GM18505 (cell line): ENCODE measurements around the gene MACROD1.
"Not testable (repeated sequence)": the region's sequence is repeated elsewhere in the genome, so short reads cannot be mapped to it uniquely, and the experiment has no call there.

Experiments used
- ATAC-seq: cut with Tn5 transposase; IDR thresholded peaks from one replicate; pipeline ENCODE4 v1.9.1; 2021; ENCODE audit not compliant: unreplicated experiment
- POLR2A ChIP-seq: IDR thresholded peaks from 4 replicates; pipeline ENCODE4 v1.6.1; 2011; ENCODE audit warnings: borderline replicate concordance; ENCODE audit not compliant: insufficient read depth, insufficient read length; ENCODE audit errors: extremely low read depth

The MACROD1 gene

DNA sequence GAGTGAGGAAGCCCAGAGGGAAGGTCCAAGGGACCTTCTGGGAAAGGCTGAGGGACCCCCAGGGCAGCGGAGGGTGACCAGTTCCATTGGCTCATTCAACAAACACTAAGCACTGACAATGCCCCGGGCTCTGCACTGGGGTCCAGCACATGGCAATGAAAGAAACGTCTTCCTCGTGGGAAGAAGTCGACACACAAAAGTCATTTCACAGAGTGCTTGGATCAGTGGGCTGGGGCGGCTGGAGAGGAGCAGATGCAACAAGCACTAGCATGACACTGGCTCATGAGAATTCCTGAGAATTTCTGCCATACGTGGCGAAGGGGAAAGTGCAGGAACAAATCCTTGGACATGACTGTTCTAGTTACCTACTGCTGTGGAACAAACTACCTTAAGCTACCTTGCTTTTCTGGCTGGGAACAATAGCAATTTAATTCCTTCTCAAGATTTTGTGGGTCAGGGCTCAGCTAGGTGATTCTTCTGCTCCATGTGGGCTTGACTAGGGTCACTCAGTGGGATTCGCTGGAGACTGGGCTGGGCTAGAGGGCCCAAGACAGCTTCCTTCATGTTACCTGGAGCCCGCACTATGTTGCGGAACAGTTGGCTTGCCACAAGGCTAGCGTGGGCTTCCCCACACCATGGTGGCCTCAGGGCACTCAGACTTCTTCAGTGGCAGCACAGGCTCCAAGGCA lies 13.2 kb upstream of the MACROD1 start:
- ATAC-seq, result no peak

DNA sequence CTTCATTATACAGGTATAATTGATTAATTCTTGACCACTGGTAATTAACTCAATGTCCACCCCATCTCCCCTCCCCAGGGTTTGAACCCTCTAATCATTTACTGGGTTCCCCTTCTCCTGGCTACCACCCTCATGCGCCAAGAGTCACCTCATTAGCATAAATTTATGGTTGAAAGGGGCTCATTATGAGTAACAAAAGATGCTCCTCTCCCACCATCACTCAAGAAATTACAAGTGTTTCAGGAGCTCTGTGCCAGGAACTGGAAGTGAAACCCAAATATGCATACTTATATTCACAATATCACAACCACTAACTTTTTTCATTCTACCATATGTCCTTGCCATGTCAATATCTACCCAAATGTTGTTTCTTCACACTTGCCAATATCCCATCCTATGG lies 12.3 kb upstream of the MACROD1 start:
- TF ChIP-seq POLR2A, result no peak
- no peak for ATAC-seq

More for the DNA sequence above, 13.2 kb upstream of the MACROD1 start:
- no peak for TF ChIP-seq POLR2A

DNA sequence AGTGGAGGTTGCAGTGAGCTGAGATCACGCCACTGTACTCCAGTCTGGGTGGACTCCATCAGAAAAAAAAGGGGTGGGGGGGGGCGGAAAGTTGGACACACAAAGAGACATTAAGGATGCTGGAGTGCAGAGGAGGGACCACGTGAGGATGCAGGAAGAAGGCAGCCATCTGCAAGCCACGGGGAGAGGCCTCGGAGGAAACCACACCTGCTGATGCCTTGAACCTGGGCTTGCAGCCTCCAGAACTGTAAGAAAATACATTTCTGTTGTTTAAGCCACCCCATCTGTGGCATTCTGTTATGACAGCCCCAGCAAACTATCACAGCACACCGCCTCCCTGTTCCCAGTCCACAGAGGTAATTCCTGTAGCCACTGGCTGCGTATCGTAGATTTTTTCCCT lies 10.8 kb upstream of the MACROD1 start:
- TF ChIP-seq POLR2A, result no peak
- no peak for ATAC-seq

DNA sequence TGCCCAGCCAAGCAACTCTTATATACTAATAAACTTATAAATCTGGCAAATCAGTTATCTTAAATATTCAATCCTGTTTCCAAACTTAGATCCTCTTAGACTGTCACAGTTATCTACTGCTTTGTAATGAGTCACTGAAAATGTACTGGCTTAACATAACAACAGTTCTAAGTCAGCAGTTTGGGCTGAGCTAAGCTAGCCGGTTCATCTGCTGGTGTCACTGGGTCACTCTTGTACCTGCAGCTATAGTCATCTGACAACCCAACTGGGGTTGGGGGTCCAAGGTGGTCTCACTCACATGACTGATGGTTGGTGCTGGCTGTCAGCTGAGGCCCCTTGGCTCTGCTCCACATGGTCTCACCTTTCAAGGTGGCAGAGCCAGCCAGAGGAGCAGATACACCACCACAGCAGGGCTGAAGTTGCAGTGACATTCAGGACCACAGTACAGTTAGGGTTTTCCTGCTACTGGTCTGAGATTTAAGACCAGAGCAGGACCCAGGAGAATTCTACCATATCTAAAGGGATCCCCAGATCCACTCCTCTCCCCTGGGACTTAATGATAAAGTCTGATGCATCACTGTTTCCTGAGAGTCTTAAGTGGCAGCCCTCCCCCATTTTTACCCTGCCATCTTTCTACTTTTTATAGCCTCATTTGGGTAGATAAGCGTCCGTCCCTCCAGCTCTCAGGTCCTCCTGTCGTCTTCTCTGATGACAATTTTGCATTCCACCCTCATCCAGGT lies 7.9 kb upstream of the MACROD1 start:
- ATAC-seq, result no peak

DNA sequence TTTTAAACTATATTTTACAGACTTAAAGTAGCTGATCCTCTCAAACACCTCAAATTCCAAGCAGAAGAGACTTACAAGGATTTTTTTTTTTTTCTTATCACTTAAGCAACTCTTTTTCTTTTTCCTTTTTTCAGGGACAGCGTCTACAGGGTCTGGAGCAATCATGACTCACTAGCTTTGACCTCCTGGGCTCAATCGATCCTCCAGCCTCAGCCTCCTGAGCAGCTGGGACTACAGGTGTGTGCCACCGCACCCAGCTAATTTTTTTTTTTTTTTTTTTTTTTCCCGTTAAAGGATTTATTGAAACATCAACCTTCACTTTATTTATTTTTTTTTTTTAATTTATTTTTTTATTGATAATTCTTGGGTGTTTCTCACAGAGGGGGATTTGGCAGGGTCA lies 4.5 kb upstream of the MACROD1 start:
- TF ChIP-seq POLR2A, result no peak
- ATAC-seq, result no peak

More for the DNA sequence above, 7.9 kb upstream of the MACROD1 start:
- TF ChIP-seq POLR2A, result no peak

DNA sequence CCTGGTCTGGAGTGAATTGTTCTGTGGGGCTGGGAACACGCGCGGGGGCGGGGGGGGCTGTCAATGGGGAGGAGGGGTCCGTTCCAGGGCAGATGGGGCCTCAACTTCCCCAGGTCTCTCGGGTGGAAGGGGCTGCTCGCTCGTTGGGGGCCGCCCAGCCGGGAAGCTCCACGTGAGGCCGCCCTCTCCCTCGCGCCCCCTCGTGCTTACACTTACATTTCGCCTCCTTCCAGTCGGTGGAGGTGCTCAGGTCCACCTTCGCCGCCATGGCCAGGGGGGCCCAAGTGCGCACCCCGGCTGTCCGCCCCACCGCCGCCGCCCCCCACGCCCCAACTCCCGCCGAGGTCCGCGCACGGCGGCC lies 452 bp downstream of the MACROD1 start:
- TF ChIP-seq POLR2A, result no peak
- ATAC-seq, result no peak

DNA sequence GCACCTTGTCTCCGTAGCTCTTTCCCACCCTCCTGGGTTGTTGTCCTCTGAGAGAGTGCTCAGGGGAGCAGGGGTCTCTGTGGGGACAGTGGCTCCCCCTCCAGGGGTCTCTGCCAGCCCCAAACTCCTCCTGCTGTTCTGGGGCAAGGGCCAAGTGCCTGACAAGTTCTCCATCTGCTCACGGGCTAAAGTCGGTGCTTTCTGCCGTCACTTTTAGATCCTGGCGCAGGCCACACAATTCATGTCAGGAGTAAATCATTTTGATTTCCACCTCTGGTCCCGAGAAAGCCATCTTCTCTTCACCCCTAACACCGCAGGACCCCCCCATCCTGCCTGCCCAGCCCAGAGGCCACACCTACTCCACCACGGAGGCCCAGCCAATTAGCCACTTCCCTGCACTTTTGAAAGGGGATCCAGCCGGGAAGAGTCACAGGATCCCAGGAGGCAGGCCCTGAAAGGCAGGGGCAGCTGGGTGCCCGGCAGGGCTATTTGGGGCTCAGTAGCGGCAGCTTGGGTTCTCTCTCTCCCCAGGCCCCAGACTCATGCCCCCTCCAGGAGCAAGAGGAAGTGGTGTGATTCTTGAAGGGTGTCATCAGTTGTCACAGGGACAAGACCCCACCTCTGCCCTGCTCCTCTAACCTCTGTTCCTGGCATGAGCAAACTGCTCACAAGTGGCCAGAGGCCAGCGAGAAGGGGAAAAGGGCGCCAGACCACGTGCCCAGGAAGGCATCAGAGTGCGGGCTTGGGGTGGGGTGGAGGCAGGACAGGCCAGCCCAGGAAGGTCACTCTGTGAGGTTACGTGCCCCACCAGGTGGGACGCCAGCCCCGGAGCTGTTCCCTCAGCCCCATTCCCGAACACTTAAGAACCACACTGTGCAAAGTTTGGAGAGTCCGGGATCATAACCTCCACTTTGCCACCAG lies 1.3 kb downstream of the MACROD1 start:
- TF ChIP-seq POLR2A, result no peak
- ATAC-seq, result no peak

DNA sequence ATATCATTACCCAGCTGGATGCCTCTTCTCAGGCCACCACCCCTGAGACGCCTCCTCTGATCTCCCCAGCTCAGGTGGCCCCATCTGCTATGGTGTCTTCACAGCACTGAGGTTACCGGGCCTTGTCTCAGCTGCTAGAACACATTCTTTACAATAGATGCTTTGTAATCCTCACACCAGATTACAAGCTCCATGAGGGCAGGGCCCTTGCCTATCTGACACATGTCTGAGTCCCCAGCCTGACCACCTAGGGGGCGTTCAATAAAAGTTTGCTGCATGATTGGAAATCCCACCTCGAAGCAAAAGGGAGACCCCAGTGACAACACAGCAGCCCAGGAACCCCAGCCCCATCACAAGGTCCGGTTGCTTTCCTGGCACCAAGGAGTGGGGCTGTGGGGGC lies 2.0 kb downstream of the MACROD1 start:
- TF ChIP-seq POLR2A, result no peak

DNA sequence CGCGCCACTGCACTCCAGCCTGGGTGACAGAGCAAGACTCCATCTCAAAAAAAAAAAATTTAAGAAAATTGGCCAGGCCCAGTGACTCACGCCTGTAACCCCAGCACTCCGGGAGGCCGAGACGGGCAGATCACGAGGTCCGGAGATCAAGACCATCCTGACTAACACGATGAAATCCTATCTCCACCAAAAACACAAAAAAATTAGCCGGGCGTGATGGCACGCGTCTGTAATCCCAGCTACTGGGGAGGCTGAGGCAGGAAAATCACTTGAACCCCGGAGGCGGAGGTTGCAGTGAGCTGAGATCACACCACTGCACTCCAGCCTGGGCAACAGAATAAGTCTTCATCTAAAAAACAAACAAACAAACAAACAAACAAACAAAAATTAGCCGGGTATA lies 3.1 kb downstream of the MACROD1 start:
- ATAC-seq, result not testable (repeated sequence)

More for the DNA sequence above, 2.0 kb downstream of the MACROD1 start:
- ATAC-seq, result no peak

DNA sequence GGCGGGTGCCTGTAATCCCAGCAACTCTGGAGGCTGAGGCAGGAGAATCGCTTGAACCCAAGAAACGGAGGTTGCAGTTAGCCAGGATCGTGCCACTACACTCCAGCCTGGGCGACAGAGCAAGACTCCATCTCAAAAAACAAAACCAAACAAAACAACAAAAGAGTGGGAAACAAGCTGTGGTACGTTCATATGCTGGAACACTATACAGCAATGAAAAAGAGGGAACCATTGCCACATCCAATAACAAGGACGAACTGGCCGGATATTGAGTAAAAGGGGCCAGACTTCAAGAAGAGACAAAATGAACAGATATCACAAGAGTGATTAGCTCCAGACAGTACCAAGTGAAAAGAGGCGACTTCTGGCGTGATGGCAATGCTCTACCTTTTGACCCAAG lies 4.9 kb downstream of the MACROD1 start:
- no peak for ATAC-seq

DNA sequence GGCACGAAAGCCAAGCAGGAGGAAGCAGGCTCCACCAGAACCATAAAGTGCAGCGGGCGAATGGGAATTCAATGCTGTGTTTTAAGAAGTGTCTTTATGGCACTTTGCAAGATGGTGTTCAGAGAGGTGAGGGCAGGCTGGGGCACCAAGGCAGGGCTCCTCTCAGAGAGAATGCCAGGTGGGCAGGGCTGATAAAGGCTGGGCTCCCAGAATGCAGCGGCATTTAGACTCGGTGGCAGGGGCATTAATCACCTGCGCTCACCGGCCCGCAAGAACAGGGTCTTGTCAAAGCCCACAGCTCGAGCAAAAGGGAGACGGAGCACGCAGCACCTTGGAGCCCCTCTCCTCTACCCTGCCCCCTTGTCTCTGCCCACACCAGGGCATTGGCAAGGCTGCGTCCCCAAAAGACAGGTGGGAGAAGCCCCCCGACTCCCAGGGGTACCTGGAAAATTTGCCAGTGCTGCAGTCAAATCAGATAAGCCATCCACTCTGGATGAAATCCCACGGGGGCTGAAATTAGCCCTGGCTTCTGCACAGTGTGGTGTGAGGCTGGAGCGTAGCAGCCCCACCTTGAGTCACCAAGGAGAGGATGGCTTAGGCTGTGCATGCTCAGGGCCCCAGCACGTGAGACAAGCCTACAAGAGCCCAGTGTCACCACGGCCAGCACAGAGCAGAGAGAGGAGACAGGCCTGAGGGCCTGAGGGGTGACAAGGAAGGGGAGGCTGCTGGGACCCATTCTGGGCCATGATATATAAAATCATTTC lies 8.1 kb downstream of the MACROD1 start:
- ATAC-seq, result no peak
- no peak for TF ChIP-seq POLR2A

More for the DNA sequence above, 4.9 kb downstream of the MACROD1 start:
- no peak for TF ChIP-seq POLR2A

DNA sequence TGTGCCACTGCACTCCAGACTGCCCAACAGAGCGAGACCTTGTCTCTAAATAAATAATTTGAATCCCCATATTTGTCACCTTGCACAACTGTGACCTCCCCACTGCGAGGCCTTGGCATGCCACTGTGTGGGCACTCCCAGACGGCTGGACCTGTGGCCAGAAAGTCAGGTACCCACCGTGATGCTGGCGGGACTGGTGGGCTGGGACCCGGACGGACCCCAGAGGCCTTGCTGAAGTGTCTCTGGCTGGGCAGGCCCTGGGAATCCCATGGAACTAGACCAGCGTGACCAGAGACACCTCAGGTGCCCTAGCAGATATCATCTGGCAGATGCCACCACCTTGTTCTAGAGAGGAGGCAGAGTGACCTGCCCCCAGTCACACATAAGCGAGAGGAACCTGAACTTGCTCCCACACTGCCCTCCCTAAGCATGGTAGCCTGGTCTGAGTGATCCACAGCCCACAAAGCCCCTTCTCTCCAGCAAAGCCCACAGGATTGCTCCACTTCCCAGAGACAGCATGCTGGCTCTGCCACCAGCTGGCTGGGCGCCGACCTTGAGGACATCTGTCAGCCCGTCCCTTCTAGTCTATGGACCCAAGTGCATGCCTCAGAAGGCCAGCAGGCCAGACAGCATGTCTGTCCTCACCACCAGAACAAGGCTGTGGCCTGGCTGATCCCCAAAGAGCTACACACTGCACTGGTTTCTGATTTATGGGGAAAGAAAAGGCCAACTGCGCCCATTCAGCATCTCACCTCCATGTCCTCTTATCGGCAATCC lies 9.5 kb downstream of the MACROD1 start:
- TF ChIP-seq POLR2A, result no peak
- no peak for ATAC-seq
